HepG2 (cell line): ENCODE data around the gene RAP1GAP2. TPM values are rescaled to one million over a fixed set of nuclear protein-coding genes. Genes with fewer than 3 reads are reported as not detected.
"Not testable (repeated sequence)": the region's sequence is repeated elsewhere in the genome, so short reads cannot be mapped to it uniquely, and the experiment has no call there.

Experiments used
- ATAC-seq: fragments of 200-7000 bp; cut with Tn5 transposase; 3 replicates; pipeline ENCODE4 v1.9.1; 2020; ENCODE audit warnings: mild to moderate bottlenecking, moderate library complexity
- BruUV-seq: library from RNA; stranded (reverse); fragments of 400-500 nt; replicated peaks from 2 replicates; lab custom pipeline; 2021; lab: Mats Ljungman, UMichigan
- CTCF ChIA-PET: fragments of 300-600 bp; formaldehyde crosslinking; extraction: SDS; loops from one replicate; lab custom pipeline; 2021; ENCODE audit warnings: low total read pairs, inconsistent platforms, low intra/inter-chr PET ratio; lab: Yijun Ruan, JAX
- POLR2A ChIA-PET: fragments of 350-600 bp; sonication (Branson Sonifier 250); formaldehyde crosslinking; loops from one replicate; lab custom pipeline; 2020; ENCODE audit warnings: antibody characterized with exemption, inconsistent platforms; lab: Yijun Ruan, JAX
- DNase-seq: peaks from one replicate; pipeline ENCODE4 v3.0.0-alpha.2; 2015; ENCODE audit warnings: low spot score
- FAIRE-seq: peaks from 3 replicates; lab custom pipeline; 2011; peaks lifted over from hg19 to GRCh38; lab: Jason Lieb, UNC
- H2AFZ ChIP-seq: one replicate; pipeline ENCODE4 v1.6.1; 2011; ENCODE audit warnings: low read length, inconsistent platforms
- H3K27ac ChIP-seq: fragments of 300-600 bp; 3 replicates; pipeline ENCODE4 v1.8.0; 2011; ENCODE audit warnings: mixed run types, mild to moderate bottlenecking, mixed read lengths, low read length, inconsistent platforms; ENCODE audit not compliant: insufficient read depth; ENCODE audit errors: extremely low read length
- H3K27me3 ChIP-seq, 2 experiments: fragments of 200-600 bp in 1 of 2; 2 replicates in 1 of 2; 3 replicates in 1 of 2; pipeline versions ENCODE4 v1.6.0 to v1.8.0; 2011; ENCODE audit warnings: low read length in 2 of 2, mild to moderate bottlenecking in 2 of 2, moderate library complexity in 2 of 2, inconsistent platforms in 1 of 2; ENCODE audit not compliant: insufficient read depth in 2 of 2, control insufficient read depth in 1 of 2
- H3K36me3 ChIP-seq, 2 experiments: fragments of 200-600 bp in 1 of 2; replicated peaks in 1 of 2; 2 replicates in 1 of 2; 3 replicates in 1 of 2; pipeline versions ENCODE4 v1.5.1 to v1.8.0; 2011; ENCODE audit warnings: low read length in 2 of 2, inconsistent platforms in 1 of 2; ENCODE audit not compliant: insufficient read depth in 2 of 2, control insufficient read depth in 1 of 2
- H3K4me1 ChIP-seq: 2 replicates; pipeline ENCODE4 v1.5.1; 2012; ENCODE audit warnings: low read length, inconsistent platforms; ENCODE audit not compliant: insufficient read depth
- H3K4me2 ChIP-seq: 2 replicates; pipeline ENCODE4 v1.6.0; 2011; ENCODE audit warnings: low read depth, low read length, inconsistent platforms
- H3K4me3 ChIP-seq, 3 experiments: fragments of 200-600 bp in 1 of 3; sonication (generic), shearing (Covaris generic) in 1 of 3; replicated peaks in 1 of 3; 2 replicates each; pipeline ENCODE4 v1.5.1; 2011 to 2016; ENCODE audit warnings: low read length in 3 of 3, inconsistent platforms in 2 of 3, low read depth in 2 of 3, mild to moderate bottlenecking in 2 of 3, control low read depth in 1 of 3, mixed read lengths in 1 of 3; ENCODE audit not compliant: insufficient read depth in 1 of 3
- H3K79me2 ChIP-seq: one replicate; pipeline ENCODE4 v1.6.1; 2011; ENCODE audit warnings: low read length, inconsistent platforms; ENCODE audit not compliant: insufficient read depth
- H3K9ac ChIP-seq: 2 replicates; pipeline ENCODE4 v1.6.0; 2011; ENCODE audit warnings: mild to moderate bottlenecking, low read depth, low read length, inconsistent platforms; ENCODE audit not compliant: insufficient read depth
- H3K9me3 ChIP-seq: 2 replicates; pipeline ENCODE4 v1.5.1; 2012; ENCODE audit warnings: mild to moderate bottlenecking, low read length
- H4K20me1 ChIP-seq: 2 replicates; pipeline ENCODE4 v1.6.0; 2011; ENCODE audit warnings: inconsistent platforms, mild to moderate bottlenecking, low read length, moderate library complexity; ENCODE audit not compliant: insufficient read depth
- NR2C2 ChIP-seq: sonication (generic); formaldehyde crosslinking; IDR thresholded peaks from 2 replicates; pipeline ENCODE4 v1.4.0; 2020; ENCODE audit warnings: missing genetic modification reagents, mild to moderate bottlenecking, moderate library complexity, borderline replicate concordance
- PHB2 ChIP-seq: fragments of 450-650 bp; IDR thresholded peaks from 2 replicates; pipeline ENCODE4 v1.6.1; 2018; ENCODE audit not compliant: partially characterized antibody
- SIN3B ChIP-seq: fragments of 150-350 bp; IDR thresholded peaks from 2 replicates; pipeline ENCODE4 v1.6.1; 2014; ENCODE audit warnings: low read length
- TARDBP ChIP-seq: sonication (generic); formaldehyde crosslinking; IDR thresholded peaks from 2 replicates; pipeline ENCODE4 v1.8.0; 2022; ENCODE audit warnings: mild to moderate bottlenecking, missing genetic modification reagents
- ZBTB42 ChIP-seq: sonication (generic); formaldehyde crosslinking; IDR thresholded peaks from 2 replicates; pipeline ENCODE4 v1.5.0; 2020; ENCODE audit warnings: mild to moderate bottlenecking, missing genetic modification reagents
- ZBTB7B ChIP-seq: sonication (generic); formaldehyde crosslinking; IDR thresholded peaks from 2 replicates; pipeline ENCODE4 v1.4.0; 2020; ENCODE audit warnings: missing genetic modification reagents
- ZNF17 ChIP-seq: sonication (generic); formaldehyde crosslinking; IDR thresholded peaks from 2 replicates; pipeline ENCODE4 v1.5.0; 2020; ENCODE audit warnings: mild to moderate bottlenecking, missing genetic modification reagents
- ZNF234 ChIP-seq: sonication (generic); formaldehyde crosslinking; conservative IDR thresholded peaks from 2 replicates; pipeline ENCODE4 v1.5.1; 2020; ENCODE audit warnings: mild to moderate bottlenecking, missing genetic modification reagents
- ZNF543 ChIP-seq: sonication (generic); formaldehyde crosslinking; IDR thresholded peaks from 2 replicates; pipeline ENCODE4 v1.4.0; 2020; ENCODE audit warnings: mild to moderate bottlenecking, missing genetic modification reagents
- ZNF558 ChIP-seq: sonication (generic); formaldehyde crosslinking; IDR thresholded peaks from 2 replicates; pipeline ENCODE4 v1.9.0; 2022; ENCODE audit warnings: mild to moderate bottlenecking, missing genetic modification reagents, borderline replicate concordance
- WGBS: methylation state at CpG from one replicate; pipeline ENCODE4 v1.1.6; 2017; ENCODE audit warnings: low lambda C conversion rate; 5-methylcytosine and 5-hydroxymethylcytosine counted together
- in situ Hi-C: cut with HindIII; loops from 2 replicates; pipeline ENCODE4 v1.10.0; 2017; ENCODE audit warnings: low pct_unique_long_range_greater_than_20kb; ENCODE audit not compliant: extremely low pct_ligation_motif_present
- intact Hi-C: fragments of 100-400 bp; cut with micrococcal nuclease; formaldehyde crosslinking; loops from one replicate; pipeline ENCODE4 v1.10.0; 2022; ENCODE audit not compliant: unreplicated experiment
- polyA plus RNA-seq, 8 experiments: library from polyadenylated mRNA; depleted of rRNA in 3 of 8; stranded (reverse) in 7 of 8; unstranded in 1 of 8; fragments of >200 nt; fragmentation: Illumina TruSeq in 4 of 8; extraction: Trizol in 4 of 8; gene quantifications; 2 replicates each; pipeline versions ENCODE4 v1.2.1 to v1.2.3, GENCODE V29; 2011 to 2016; ENCODE audit warnings: low read depth in 4 of 8, missing spikeins in 1 of 8, mixed read lengths in 1 of 8; ENCODE audit not compliant: insufficient read depth in 1 of 8
- total RNA-seq, 5 experiments: library from RNA; depleted of rRNA; stranded (reverse); fragments of >200 nt; fragmentation: Illumina TruSeq; extraction: Trizol; gene quantifications; 2 replicates each; pipeline ENCODE4 v1.2.3, GENCODE V29; 2016; ENCODE audit warnings: low read depth in 1 of 5
- TF ChIP-seq, protein P1 (sequence below): sonication (generic); formaldehyde crosslinking; IDR thresholded peaks from 2 replicates; pipeline ENCODE4 v1.8.0; 2022; ENCODE audit warnings: missing genetic modification reagents, low read depth, mild to moderate bottlenecking, borderline replicate concordance
- TF ChIP-seq, protein P2 (sequence below): sonication (generic); formaldehyde crosslinking; conservative IDR thresholded peaks from 2 replicates; pipeline ENCODE4 v1.4.0; 2020; ENCODE audit warnings: missing genetic modification reagents
- TF ChIP-seq, protein P3 (sequence below): sonication (generic); formaldehyde crosslinking; IDR thresholded peaks from 2 replicates; pipeline ENCODE4 v1.4.0; 2020; ENCODE audit warnings: missing genetic modification reagents
- TF ChIP-seq, protein P4 (sequence below): sonication (generic); formaldehyde crosslinking; IDR thresholded peaks from 2 replicates; pipeline ENCODE4 v1.4.0; 2020; ENCODE audit warnings: missing genetic modification reagents

The RAP1GAP2 gene
- total and polyA plus RNA-seq, 2 of the 13 experiments (the other 11 are each of a cell fraction or from before 2014, with no cell fraction given) = 10.9 to 12.0 TPM

DNA sequence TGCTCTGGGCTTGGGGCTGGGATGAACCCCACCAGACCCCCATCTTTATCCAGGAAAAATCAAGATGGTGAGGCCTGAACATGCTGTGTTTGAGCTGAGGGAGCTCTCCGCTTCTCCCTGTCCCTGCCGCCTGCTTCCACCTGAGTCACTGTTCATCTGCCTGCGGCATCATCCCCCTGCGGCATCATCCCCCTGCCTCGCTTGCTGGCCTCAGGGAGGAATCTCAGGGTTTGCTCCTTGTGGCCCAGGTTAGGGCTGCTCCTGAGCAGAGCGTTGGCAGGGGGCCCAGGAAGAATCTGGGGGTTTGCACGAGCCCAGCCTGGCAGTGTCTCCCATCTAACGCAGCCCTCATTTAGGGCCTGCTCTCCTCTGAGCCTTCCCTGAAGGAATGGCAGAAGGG is 11.4 kb upstream of the RAP1GAP2 start:
- intact Hi-C loops = no loop called here
- WGBS = 78% methylated on average over 7 of the region's 8 CpGs
- Histone ChIP-seq H3K27ac (no peak overlapping the region), H3K9me3 (no peaks in the 10 kb centered on the region), H3K36me3 (no peaks in the 10 kb centered on the region), H3K4me1 (no peaks in the 10 kb centered on the region), H3K9ac (no peak overlapping the region), H3K79me2 (no peaks in the 10 kb centered on the region), H3K4me3 (no peak overlapping the region), H3K27me3 (no peaks in the 10 kb centered on the region), H4K20me1 (peaks cover 3% of the 10 kb centered on the region; the same call in 1 of the 2 replicates), H3K4me2 (no peak overlapping the region), H2AFZ (no peak overlapping the region)
- FAIRE-seq = no peak
- POLR2A ChIA-PET = no interaction called here
- ATAC-seq = no peak
- DNase-seq = no peak
- CTCF ChIA-PET = no interaction called here
- BruUV-seq = no TSS peak
- in situ Hi-C loops = no loop called here
- TF ChIP-seq NR2C2 (CRISPR knock-in tag) (no peak), SIN3B (no peak), ZNF558 (CRISPR knock-in tag) (no peak), TARDBP (CRISPR knock-in tag) (no peak), ZNF543 (CRISPR knock-in tag) (no peak), PHB2 (no peak), ZNF17 (CRISPR knock-in tag) (no peak), ZBTB7B (CRISPR knock-in tag) (no peak), ZNF234 (CRISPR knock-in tag) (no peak), ZBTB42 (CRISPR knock-in tag) (no peak)
- TF ChIP-seq, protein P1, sequence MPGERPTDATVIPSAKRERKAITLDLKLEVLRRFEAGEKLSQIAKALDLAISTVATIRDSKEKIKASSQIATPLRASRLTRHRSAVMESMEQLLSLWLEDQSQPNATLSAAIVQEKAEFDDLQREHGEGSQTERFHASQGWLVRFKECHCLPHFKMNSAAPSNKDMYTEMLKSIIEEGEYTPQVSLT (CRISPR knock-in tag) = no peak
- TF ChIP-seq, protein P2, sequence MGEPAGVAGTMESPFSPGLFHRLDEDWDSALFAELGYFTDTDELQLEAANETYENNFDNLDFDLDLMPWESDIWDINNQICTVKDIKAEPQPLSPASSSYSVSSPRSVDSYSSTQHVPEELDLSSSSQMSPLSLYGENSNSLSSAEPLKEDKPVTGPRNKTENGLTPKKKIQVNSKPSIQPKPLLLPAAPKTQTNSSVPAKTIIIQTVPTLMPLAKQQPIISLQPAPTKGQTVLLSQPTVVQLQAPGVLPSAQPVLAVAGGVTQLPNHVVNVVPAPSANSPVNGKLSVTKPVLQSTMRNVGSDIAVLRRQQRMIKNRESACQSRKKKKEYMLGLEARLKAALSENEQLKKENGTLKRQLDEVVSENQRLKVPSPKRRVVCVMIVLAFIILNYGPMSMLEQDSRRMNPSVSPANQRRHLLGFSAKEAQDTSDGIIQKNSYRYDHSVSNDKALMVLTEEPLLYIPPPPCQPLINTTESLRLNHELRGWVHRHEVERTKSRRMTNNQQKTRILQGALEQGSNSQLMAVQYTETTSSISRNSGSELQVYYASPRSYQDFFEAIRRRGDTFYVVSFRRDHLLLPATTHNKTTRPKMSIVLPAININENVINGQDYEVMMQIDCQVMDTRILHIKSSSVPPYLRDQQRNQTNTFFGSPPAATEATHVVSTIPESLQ (CRISPR knock-in tag) = no peak
- TF ChIP-seq, protein P3, sequence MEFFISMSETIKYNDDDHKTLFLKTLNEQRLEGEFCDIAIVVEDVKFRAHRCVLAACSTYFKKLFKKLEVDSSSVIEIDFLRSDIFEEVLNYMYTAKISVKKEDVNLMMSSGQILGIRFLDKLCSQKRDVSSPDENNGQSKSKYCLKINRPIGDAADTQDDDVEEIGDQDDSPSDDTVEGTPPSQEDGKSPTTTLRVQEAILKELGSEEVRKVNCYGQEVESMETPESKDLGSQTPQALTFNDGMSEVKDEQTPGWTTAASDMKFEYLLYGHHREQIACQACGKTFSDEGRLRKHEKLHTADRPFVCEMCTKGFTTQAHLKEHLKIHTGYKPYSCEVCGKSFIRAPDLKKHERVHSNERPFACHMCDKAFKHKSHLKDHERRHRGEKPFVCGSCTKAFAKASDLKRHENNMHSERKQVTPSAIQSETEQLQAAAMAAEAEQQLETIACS (CRISPR knock-in tag) = no peak
- TF ChIP-seq, protein P4, sequence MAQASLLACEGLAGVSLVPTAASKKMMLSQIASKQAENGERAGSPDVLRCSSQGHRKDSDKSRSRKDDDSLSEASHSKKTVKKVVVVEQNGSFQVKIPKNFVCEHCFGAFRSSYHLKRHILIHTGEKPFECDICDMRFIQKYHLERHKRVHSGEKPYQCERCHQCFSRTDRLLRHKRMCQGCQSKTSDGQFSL = no peak
- TF ChIP-seq, all 625 proteins: peak for 0

DNA sequence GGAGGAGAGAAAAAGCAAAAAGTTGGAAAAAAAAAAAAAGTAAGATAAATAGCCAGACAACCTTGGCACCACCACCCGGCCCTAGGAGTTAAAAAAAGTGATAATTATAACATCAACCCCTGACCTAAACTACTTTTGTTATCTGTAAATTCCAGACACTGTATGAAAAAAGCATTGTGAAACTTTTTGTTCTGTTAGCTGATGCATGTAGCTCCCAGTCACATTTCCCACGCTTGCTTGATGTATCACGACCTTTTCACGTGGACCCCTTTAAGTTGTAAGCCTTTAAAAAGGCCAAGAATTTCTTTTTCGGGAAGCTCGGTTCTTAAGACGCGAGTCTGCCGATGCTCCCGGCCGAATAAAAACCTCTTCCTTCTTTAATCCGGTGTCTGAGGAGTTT is 10.9 kb upstream of the RAP1GAP2 start:
- H3K4me1 ChIP-seq, in situ Hi-C loops, H3K27me3 ChIP-seq, FAIRE-seq, H3K27ac ChIP-seq, H2AFZ ChIP-seq, intact Hi-C loops, H3K4me3 ChIP-seq, POLR2A ChIA-PET, ATAC-seq, H3K36me3 ChIP-seq, DNase-seq, H3K9me3 ChIP-seq, BruUV-seq, H3K4me2 ChIP-seq, H3K79me2 ChIP-seq, H3K9ac ChIP-seq, H4K20me1 ChIP-seq: not testable (repeated sequence)
- whole genome bisulfite sequencing = 84% methylated on average over 12 of the region's 12 CpGs
- CTCF ChIA-PET = interaction anchor here (0.8 kb wide), 1 partner anchor 8 kb away, joined by 3 read pairs; no protein-coding TSS in a partner anchor
